ENCODE data around the gene ATP2A2.

DNA sequence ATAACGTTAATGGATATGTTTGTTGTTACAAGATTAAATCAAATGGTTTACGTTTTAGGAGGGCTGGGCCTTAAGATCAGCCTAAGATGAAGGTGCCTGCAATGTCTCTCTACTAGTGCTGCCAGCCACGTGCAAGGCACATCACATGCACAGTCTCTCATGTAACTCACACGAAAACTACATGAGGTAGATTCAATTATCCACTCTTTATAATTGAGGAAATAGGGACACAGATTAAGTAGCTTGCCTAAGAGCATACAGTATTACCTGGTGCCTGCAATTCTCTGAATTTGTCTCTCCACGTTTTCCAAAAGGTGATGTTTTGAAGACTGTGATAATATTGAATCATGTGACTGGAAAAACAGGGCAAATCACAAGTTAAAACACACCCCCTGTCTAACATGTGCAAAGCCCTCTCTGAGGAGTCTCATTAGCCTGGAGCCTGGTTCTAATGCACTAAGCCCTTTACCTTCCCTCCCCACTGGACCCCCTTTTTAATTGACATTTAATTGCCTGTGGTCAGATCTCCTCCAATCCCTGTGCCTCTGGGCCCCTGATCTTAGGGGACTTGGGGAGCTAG, 14.6 kb upstream of the ATP2A2 start:
- TF ChIP-seq POLR2A (IDR thresholded peaks at IDR 0.05; ENCODE audit: low read depth, low read length) (no peak), POLR2AphosphoS5 (IDR thresholded peaks at IDR 0.05; ENCODE audit: low read depth, low read length) (no peak), TAF1 (IDR thresholded peaks at IDR 0.05; ENCODE audit: low read depth, low read length) (no peak), SPI1 (IDR thresholded peaks at IDR 0.05; ENCODE audit: low read depth, low read length) (no peak)

Measured in GM12891 (cell line).